H1 (cell line): ENCODE measurements around the gene TMEM127.

Source experiments
- POLR2A ChIP-seq, 2 experiments: IDR thresholded peaks; 1 replicate in 1 of 2; 2 replicates in 1 of 2; pipeline ENCODE4 v1.6.1; 2011; ENCODE audit warnings: low read depth in 2 of 2, low read length in 2 of 2, mild to moderate bottlenecking in 2 of 2; ENCODE audit errors: control extremely low read depth in 1 of 2
- RNF2 ChIP-seq: fragments of 200-900, 300-1000 bp; sonication (generic); IDR thresholded peaks from 2 replicates; pipeline ENCODE4 v1.7.1; 2016; ENCODE audit warnings: borderline replicate concordance, low read depth, mild to moderate bottlenecking, antibody characterized with exemption, low read length; ENCODE audit not compliant: poor library complexity, severe bottlenecking; ENCODE audit errors: missing control alignments

GRCh38 chr2:96205888-96206287 is 59.9 kb downstream of the TMEM127 start:
- no peak for TF ChIP-seq POLR2A (IDR thresholded peaks at IDR 0.05; ENCODE audit: control extremely low read depth in 1 of 2, low read depth in 2 of 2, low read length in 2 of 2)
- no peak for TF ChIP-seq RNF2
